Activated T-helper 1 cell treated with anti-CD3 and anti-CD28 coated beads, Interleukin-12 subunit alpha, Interleukin-12 subunit beta, Interleukin-2, Interleukin-4 antibody, amounts not matched to agents 30 ng/mL and 10 ng/mL and 1 ng/mL, durations not matched to agents 14 hours and 24 hours and 36 hours (primary cell): ENCODE data around the gene TMPRSS12. TPM values are rescaled to one million over a fixed set of nuclear protein-coding genes. Genes with fewer than 3 reads are reported as not detected.
A peak's percentile ranks its signal among the peaks of the same experiment; 100 is the strongest.
"Not testable (repeated sequence)": the region's sequence is repeated elsewhere in the genome, so short reads cannot be mapped to it uniquely, and the experiment has no call there.

Experiments
- DNase-seq: peaks from one replicate; pipeline ENCODE4 v3.0.0; 2021; ENCODE audit warnings: low spot score
- H3K27ac Mint-ChIP-seq: one replicate; pipeline ENCODE4 v1.8.0; 2021; ENCODE audit warnings: mild to moderate bottlenecking, mixed read lengths
- H3K27me3 Mint-ChIP-seq: one replicate; pipeline ENCODE4 v1.8.0; 2022; ENCODE audit warnings: mild to moderate bottlenecking, moderate library complexity, mixed read lengths; ENCODE audit not compliant: insufficient read depth
- H3K36me3 Mint-ChIP-seq: one replicate; pipeline ENCODE4 v1.8.0; 2021; ENCODE audit warnings: low read depth, mixed read lengths
- H3K4me1 Mint-ChIP-seq: one replicate; pipeline ENCODE4 v1.8.0; 2021; ENCODE audit warnings: low read depth, mixed read lengths
- H3K4me3 Mint-ChIP-seq: one replicate; pipeline ENCODE4 v1.8.0; 2021; ENCODE audit warnings: mild to moderate bottlenecking, moderate library complexity, mixed read lengths
- H3K9me3 Mint-ChIP-seq: one replicate; pipeline ENCODE4 v1.8.0; 2021; ENCODE audit warnings: mixed read lengths
- intact Hi-C: fragments of 100-400 bp; cut with micrococcal nuclease; formaldehyde crosslinking; loops from one replicate; pipeline ENCODE4 v1.15.1; 2024
- total RNA-seq: library from RNA; stranded (reverse); gene quantifications from 2 replicates; pipeline ENCODE4 v1.2.3, GENCODE V29; 2022

TMPRSS12 gene
- total RNA-seq, 1 donor from 2014 or later, result not detected

- H3K27ac Mint-ChIP-seq, result no peak overlapping the region
- no peak for DNase-seq
- H3K9me3 Mint-ChIP-seq, result no peaks in the 10 kb centered on the region
- intact Hi-C loops, result no loop called here
- H3K4me3 Mint-ChIP-seq, result no peak overlapping the region
- H3K4me1 Mint-ChIP-seq, result no peaks in the 10 kb centered on the region
- H3K36me3 Mint-ChIP-seq, result no peaks in the 10 kb centered on the region
- H3K27me3 Mint-ChIP-seq, result no peaks in the 10 kb centered on the region
These were observed 39.8 kb downstream of the TMPRSS12 start for GRCh38 chr12:50882563-50882962.

GRCh38 chr12:50887191-50887590 is 44.5 kb downstream of the TMPRSS12 start:
- no peaks in the 10 kb centered on the region for H3K9me3 Mint-ChIP-seq
- H3K27ac Mint-ChIP-seq, result no peak overlapping the region
- no peak overlapping the region for H3K4me3 Mint-ChIP-seq
- intact Hi-C loops, result no loop called here
- DNase-seq, result no peak
- peaks cover 2% of the 10 kb centered on the region for H3K27me3 Mint-ChIP-seq
- H3K36me3 Mint-ChIP-seq, result no peaks in the 10 kb centered on the region
- H3K4me1 Mint-ChIP-seq, result no peaks in the 10 kb centered on the region

- H3K9me3 Mint-ChIP-seq, result no peaks in the 10 kb centered on the region
- peaks cover 2% of the 10 kb centered on the region for H3K27me3 Mint-ChIP-seq
- intact Hi-C loops, result no loop called here
- no peaks in the 10 kb centered on the region for H3K36me3 Mint-ChIP-seq
- DNase-seq, result no peak
- no peak overlapping the region for H3K4me3 Mint-ChIP-seq
- no peak overlapping the region for H3K27ac Mint-ChIP-seq
- H3K4me1 Mint-ChIP-seq, result no peaks in the 10 kb centered on the region
These were observed 45.9 kb downstream of the TMPRSS12 start for GRCh38 chr12:50888666-50889065.

GRCh38 chr12:50894241-50894640 is 51.5 kb downstream of the TMPRSS12 start:
- intact Hi-C loops, result no loop called here
- H3K4me3 Mint-ChIP-seq, result no peak overlapping the region
- no peak overlapping the region for H3K27ac Mint-ChIP-seq
- no peaks in the 10 kb centered on the region for H3K36me3 Mint-ChIP-seq
- no peaks in the 10 kb centered on the region for H3K4me1 Mint-ChIP-seq
- no peak for DNase-seq
- peaks cover 2% of the 10 kb centered on the region for H3K27me3 Mint-ChIP-seq
- no peaks in the 10 kb centered on the region for H3K9me3 Mint-ChIP-seq

GRCh38 chr12:50901685-50902113 is 59.0 kb downstream of the TMPRSS12 start:
- Mint-ChIP-seq H3K27me3 (no peaks in the 10 kb centered on the region), H3K4me1 (no peaks in the 10 kb centered on the region), H3K4me3 (no peak overlapping the region), H3K36me3 (no peaks in the 10 kb centered on the region), H3K9me3 (no peaks in the 10 kb centered on the region), H3K27ac (no peak overlapping the region)
- DNase-seq, result no peak
- intact Hi-C loops, result no loop called here

- H3K36me3 Mint-ChIP-seq, DNase-seq, H3K27ac Mint-ChIP-seq, H3K27me3 Mint-ChIP-seq, H3K4me3 Mint-ChIP-seq, H3K4me1 Mint-ChIP-seq, intact Hi-C loops: not testable (repeated sequence)
- peaks cover 15% of the 10 kb centered on the region for H3K9me3 Mint-ChIP-seq
These were observed 65.8 kb downstream of the TMPRSS12 start for GRCh38 chr12:50908479-50908878.

GRCh38 chr12:50912361-50912760 is 69.6 kb downstream of the TMPRSS12 start:
- H3K36me3 Mint-ChIP-seq, DNase-seq, H3K27me3 Mint-ChIP-seq, H3K4me1 Mint-ChIP-seq, intact Hi-C loops, H3K4me3 Mint-ChIP-seq, H3K27ac Mint-ChIP-seq: not testable (repeated sequence)
- peaks cover 41% of the 10 kb centered on the region for H3K9me3 Mint-ChIP-seq

GRCh38 chr12:50913224-50913623 is 70.5 kb downstream of the TMPRSS12 start:
- Mint-ChIP-seq H3K9me3 (peaks cover 49% of the 10 kb centered on the region), H3K4me3 (no peak overlapping the region), H3K4me1 (no peaks in the 10 kb centered on the region), H3K27me3 (peaks cover 3% of the 10 kb centered on the region), H3K36me3 (peaks cover 3% of the 10 kb centered on the region), H3K27ac (no peak overlapping the region)
- no peak for DNase-seq
- intact Hi-C loops, result no loop called here

- Mint-ChIP-seq H3K4me3 (no peak overlapping the region), H3K9me3 (peaks cover 51% of the 10 kb centered on the region), H3K36me3 (peaks cover 3% of the 10 kb centered on the region), H3K27ac (no peak overlapping the region), H3K27me3 (peaks cover 3% of the 10 kb centered on the region), H3K4me1 (no peaks in the 10 kb centered on the region)
- intact Hi-C loops, result no loop called here
- DNase-seq, result no peak
These were observed 72.3 kb downstream of the TMPRSS12 start for GRCh38 chr12:50914872-50915484.

- no peaks in the 10 kb centered on the region for H3K4me1 Mint-ChIP-seq
- H3K27me3 Mint-ChIP-seq, result peaks cover 3% of the 10 kb centered on the region
- no peak for DNase-seq
- intact Hi-C loops, result no loop called here
- peaks cover 3% of the 10 kb centered on the region for H3K36me3 Mint-ChIP-seq
- H3K9me3 Mint-ChIP-seq, result peaks cover 48% of the 10 kb centered on the region
- H3K4me3 Mint-ChIP-seq, result no peak overlapping the region
- no peak overlapping the region for H3K27ac Mint-ChIP-seq
These were observed 73.6 kb downstream of the TMPRSS12 start for GRCh38 chr12:50916292-50916691.

- intact Hi-C loops, result no loop called here
- H3K4me1 Mint-ChIP-seq, result peaks cover 10% of the 10 kb centered on the region
- H3K27ac Mint-ChIP-seq, result no peak overlapping the region
- no peaks in the 10 kb centered on the region for H3K27me3 Mint-ChIP-seq
- peaks cover 3% of the 10 kb centered on the region for H3K36me3 Mint-ChIP-seq
- H3K9me3 Mint-ChIP-seq, result peaks cover 34% of the 10 kb centered on the region
- no peak for DNase-seq
- no peak overlapping the region for H3K4me3 Mint-ChIP-seq
These were observed 76.0 kb downstream of the TMPRSS12 start for GRCh38 chr12:50918584-50919316.

- H3K9me3 Mint-ChIP-seq, result peaks cover 6% of the 10 kb centered on the region
- H3K4me3 Mint-ChIP-seq, result no peak overlapping the region
- H3K36me3 Mint-ChIP-seq, result peaks cover 2% of the 10 kb centered on the region
- intact Hi-C loops, result loop anchor here (5.0 kb wide), 1 partner anchor 96 kb away; no protein-coding TSS in a partner anchor
- no peak overlapping the region for H3K27ac Mint-ChIP-seq
- no peak for DNase-seq
- H3K27me3 Mint-ChIP-seq, result no peaks in the 10 kb centered on the region
- H3K4me1 Mint-ChIP-seq, result peaks cover 27% of the 10 kb centered on the region
These were observed 80.1 kb downstream of the TMPRSS12 start for GRCh38 chr12:50922820-50923219.

- Mint-ChIP-seq H3K27ac (peak overlapping the region; percentile 37), H3K36me3 (no peaks in the 10 kb centered on the region), H3K9me3 (no peaks in the 10 kb centered on the region), H3K4me3 (peak overlapping the region; percentile 49), H3K27me3 (no peaks in the 10 kb centered on the region), H3K4me1 (peaks cover 27% of the 10 kb centered on the region)
- no peak for DNase-seq
- intact Hi-C loops, result loop anchor here (2.0 to 5.0 kb wide), 2 partner anchors 55 to 96 kb away; no protein-coding TSS in a partner anchor
These were observed 80.8 kb downstream of the TMPRSS12 start for GRCh38 chr12:50923361-50924130.
